ENCODE data around the gene EXOC6B. TPM values are rescaled to one million over a fixed set of nuclear protein-coding genes. Genes with fewer than 3 reads are reported as not detected.

EXOC6B gene
- total RNA-seq, 4 donors from 2014 or later: 15.7 to 58.4 (median 37.9) TPM

DNA sequence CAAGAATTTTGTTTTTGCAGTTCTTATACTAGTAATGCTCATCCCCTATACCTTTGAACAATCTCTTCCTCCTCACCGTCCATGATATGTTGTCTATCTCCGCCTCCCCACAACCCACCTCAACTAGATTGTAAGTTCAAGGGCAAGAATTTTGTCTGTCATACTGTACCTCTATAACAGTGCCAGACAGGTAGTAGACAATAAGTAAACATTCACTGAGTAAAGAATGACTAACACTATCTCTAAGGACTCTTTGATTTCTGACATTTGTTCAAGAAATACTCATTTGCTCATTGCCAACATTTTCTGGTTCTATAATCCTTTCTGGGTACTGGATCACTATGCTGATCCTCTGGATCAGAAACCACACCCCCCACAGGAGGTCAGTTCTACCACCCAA, 82.4 kb downstream of the EXOC6B start:
- Histone ChIP-seq H3K27ac (no peak overlapping the region), H3K4me1 (no peaks in the 10 kb centered on the region), H3K27me3 (no peaks in the 10 kb centered on the region), H3K36me3 (peaks cover 0 to 10% (median 0%) of the 10 kb centered on the region in 4 donors), H3K9me3 (no peaks in the 10 kb centered on the region), H3K4me3 (no peak overlapping the region)
- 85 to 89% methylated on average over 2 of the region's 2 CpGs for WGBS, 2 donors (ENCODE audit: low coverage in 1 of 2)
- TF ChIP-seq POLR2A (IDR thresholded peaks at IDR 0.05) (no peak), POLR2AphosphoS5 (IDR thresholded peaks at IDR 0.05) (no peak), EP300 (IDR thresholded peaks at IDR 0.05; ENCODE audit: low read depth) (no peak)
- TF ChIP-seq, protein P1, sequence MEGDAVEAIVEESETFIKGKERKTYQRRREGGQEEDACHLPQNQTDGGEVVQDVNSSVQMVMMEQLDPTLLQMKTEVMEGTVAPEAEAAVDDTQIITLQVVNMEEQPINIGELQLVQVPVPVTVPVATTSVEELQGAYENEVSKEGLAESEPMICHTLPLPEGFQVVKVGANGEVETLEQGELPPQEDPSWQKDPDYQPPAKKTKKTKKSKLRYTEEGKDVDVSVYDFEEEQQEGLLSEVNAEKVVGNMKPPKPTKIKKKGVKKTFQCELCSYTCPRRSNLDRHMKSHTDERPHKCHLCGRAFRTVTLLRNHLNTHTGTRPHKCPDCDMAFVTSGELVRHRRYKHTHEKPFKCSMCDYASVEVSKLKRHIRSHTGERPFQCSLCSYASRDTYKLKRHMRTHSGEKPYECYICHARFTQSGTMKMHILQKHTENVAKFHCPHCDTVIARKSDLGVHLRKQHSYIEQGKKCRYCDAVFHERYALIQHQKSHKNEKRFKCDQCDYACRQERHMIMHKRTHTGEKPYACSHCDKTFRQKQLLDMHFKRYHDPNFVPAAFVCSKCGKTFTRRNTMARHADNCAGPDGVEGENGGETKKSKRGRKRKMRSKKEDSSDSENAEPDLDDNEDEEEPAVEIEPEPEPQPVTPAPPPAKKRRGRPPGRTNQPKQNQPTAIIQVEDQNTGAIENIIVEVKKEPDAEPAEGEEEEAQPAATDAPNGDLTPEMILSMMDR (IDR thresholded peaks at IDR 0.05): no peak
- intact Hi-C loops (cut with DNase I; ENCODE audit: low total_unique reads): loop anchor here (5.0 kb wide), 1 partner anchor 811 kb away; no protein-coding TSS in a partner anchor
- DNase-seq: no peak
- in situ Hi-C loops (cut with MboI; ENCODE audit: low pct_ligation_motif_present in 1 of 4, low pct_unique_long_range_greater_than_20kb in 1 of 4, low sequenced_read_pairs in 3 of 4): loop anchor here in 3 of 4 donors (10.0 to 25.0 kb wide), 5 partner anchors 589 to 1206 kb away; partner anchors contain the start of gene CYP26B1 (in 1 of the 3)

DNA sequence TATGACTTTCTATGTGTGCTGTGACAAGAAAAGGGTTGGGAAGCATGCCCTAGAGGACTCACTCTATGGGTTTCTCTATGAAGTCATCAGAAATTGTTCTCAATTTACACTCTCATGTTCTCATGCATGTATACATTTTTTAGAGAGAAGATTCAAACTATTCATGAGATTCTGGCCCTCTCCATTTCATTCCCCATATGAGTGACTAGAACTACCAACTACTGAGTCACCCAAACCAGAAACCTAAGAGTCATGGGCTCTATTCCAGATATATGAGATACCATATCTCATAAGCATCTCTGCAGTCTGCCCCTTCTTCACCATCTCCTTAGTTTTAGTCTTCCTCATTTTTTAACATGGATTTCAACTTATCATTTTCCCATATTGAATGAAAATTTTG, 87.7 kb downstream of the EXOC6B start:
- Histone ChIP-seq H3K4me1 (no peaks in the 10 kb centered on the region), H3K36me3 (peaks cover 0 to 10% (median 0%) of the 10 kb centered on the region in 4 donors), H3K9me3 (no peaks in the 10 kb centered on the region), H3K27ac (no peak overlapping the region), H3K27me3 (no peaks in the 10 kb centered on the region), H3K4me3 (no peak overlapping the region)
- DNase-seq: no peak
- intact Hi-C loops (cut with DNase I; ENCODE audit: low total_unique reads): no loop called here
- in situ Hi-C loops (cut with MboI; ENCODE audit: low pct_ligation_motif_present in 1 of 4, low pct_unique_long_range_greater_than_20kb in 1 of 4, low sequenced_read_pairs in 3 of 4): loop anchor here in 3 of 4 donors (25.0 kb wide), 4 partner anchors 601 to 1201 kb away; partner anchors contain the start of gene CYP26B1 (in 1 of the 3)
- TF ChIP-seq POLR2AphosphoS5 (IDR thresholded peaks at IDR 0.05) (no peak), POLR2A (IDR thresholded peaks at IDR 0.05) (no peak), EP300 (IDR thresholded peaks at IDR 0.05; ENCODE audit: low read depth) (no peak)
- TF ChIP-seq, protein P1 (IDR thresholded peaks at IDR 0.05): no peak

DNA sequence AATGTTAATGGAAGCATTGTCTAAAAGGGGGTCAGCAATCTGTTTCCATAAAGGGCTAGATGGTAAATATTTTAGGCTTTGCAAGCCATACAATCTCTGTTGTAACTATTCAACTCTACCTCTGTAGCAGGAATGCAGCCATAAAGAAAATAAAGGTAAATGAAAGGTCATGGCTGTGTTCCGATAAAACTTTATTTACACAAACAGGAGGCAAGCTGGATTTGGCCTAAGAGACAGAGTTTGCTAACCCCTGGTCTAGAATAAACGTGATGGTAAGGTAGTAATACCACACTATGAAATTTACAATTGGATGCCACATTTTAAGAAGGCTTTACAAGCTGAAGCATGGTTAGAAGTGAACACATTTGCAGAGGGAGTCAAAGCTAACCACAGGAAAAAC, 91.4 kb downstream of the EXOC6B start:
- H3K36me3 ChIP-seq: no peaks in the 10 kb centered on the region
- H3K4me3 ChIP-seq: no peak overlapping the region
- H3K27ac ChIP-seq: no peak overlapping the region
- in situ Hi-C loops (cut with MboI; ENCODE audit: low pct_ligation_motif_present in 1 of 4, low pct_unique_long_range_greater_than_20kb in 1 of 4, low sequenced_read_pairs in 3 of 4): loop anchor here in 3 of 4 donors (25.0 kb wide), 4 partner anchors 597 to 1197 kb away; partner anchors contain the start of gene CYP26B1 (in 1 of the 3)
- H3K4me1 ChIP-seq: no peaks in the 10 kb centered on the region
- no peak for DNase-seq
- no peaks in the 10 kb centered on the region for H3K27me3 ChIP-seq
- TF ChIP-seq POLR2AphosphoS5 (IDR thresholded peaks at IDR 0.05) (no peak), EP300 (IDR thresholded peaks at IDR 0.05; ENCODE audit: low read depth) (no peak), POLR2A (IDR thresholded peaks at IDR 0.05) (no peak)
- TF ChIP-seq, protein P1 (IDR thresholded peaks at IDR 0.05): no peak
- 80 to 86% methylated on average over 2 of the region's 2 CpGs for WGBS, 2 donors (ENCODE audit: low coverage in 1 of 2)
- intact Hi-C loops (cut with DNase I; ENCODE audit: low total_unique reads): no loop called here
- no peaks in the 10 kb centered on the region for H3K9me3 ChIP-seq

GRCh38 chr2:72731116-72731515, 94.7 kb downstream of the EXOC6B start:
- H3K36me3 ChIP-seq: no peaks in the 10 kb centered on the region
- in situ Hi-C loops (cut with MboI; ENCODE audit: low pct_ligation_motif_present in 1 of 4, low pct_unique_long_range_greater_than_20kb in 1 of 4, low sequenced_read_pairs in 3 of 4) (loop anchor here in 3 of 4 donors (25.0 kb wide), 4 partner anchors 594 to 1194 kb away; partner anchors contain the start of gene CYP26B1 (in 1 of the 3)), intact Hi-C loops (cut with DNase I; ENCODE audit: low total_unique reads) (no loop called here)
- H3K27me3 ChIP-seq: no peaks in the 10 kb centered on the region
- no peak for DNase-seq
- no peak overlapping the region for H3K4me3 ChIP-seq
- no peaks in the 10 kb centered on the region for H3K4me1 ChIP-seq
- H3K27ac ChIP-seq: no peak overlapping the region
- 70 to 83% methylated on average over 2 of the region's 2 CpGs for WGBS, 2 donors (ENCODE audit: low coverage in 1 of 2)
- no peaks in the 10 kb centered on the region for H3K9me3 ChIP-seq
- TF ChIP-seq POLR2AphosphoS5 (IDR thresholded peaks at IDR 0.05) (no peak), EP300 (IDR thresholded peaks at IDR 0.05; ENCODE audit: low read depth) (no peak), POLR2A (IDR thresholded peaks at IDR 0.05) (no peak)
- TF ChIP-seq, protein P1 (IDR thresholded peaks at IDR 0.05): no peak
